Fibroblast of lung (primary cell): ENCODE measurements around the gene GLIPR1.

Source experiments
- CTCF ChIP-seq, 2 donors: IDR thresholded peaks in 1 of 2; conservative IDR thresholded peaks in 1 of 2; 1 replicate in 1 of 2; 2 replicates in 1 of 2; pipeline ENCODE4 v1.5.1; 2011 to 2012; ENCODE audit warnings: low read length in 2 of 2, control low read depth in 1 of 2, inconsistent platforms in 1 of 2, low read depth in 1 of 2, mild to moderate bottlenecking in 1 of 2
- EZH2 ChIP-seq: IDR thresholded peaks from 2 replicates; pipeline ENCODE4 v1.5.1; 2012; ENCODE audit warnings: low read length, control low read depth, mild to moderate bottlenecking; ENCODE audit errors: missing control alignments

GRCh38 chr12:75446857-75447256 lies 33.7 kb upstream of the GLIPR1 start:
- TF ChIP-seq CTCF (conservative IDR thresholded peaks at IDR 0.05 in 1 of 2, IDR thresholded peaks at IDR 0.05 in 1 of 2; ENCODE audit: low read depth in 1 of 2, low read length in 2 of 2) (no peak), EZH2 (no peak)
